A549 (cell line): ENCODE measurements around the gene DQX1. TPM values are rescaled to one million over a fixed set of nuclear protein-coding genes. Genes with fewer than 3 reads are reported as not detected.

Source experiments
- ATAC-seq, 2 experiments: fragments of 200-7000 bp in 1 of 2; fragments of >200 bp in 1 of 2; cut with Nextera tagmentation in 1 of 2; cut with Tn5 transposase in 1 of 2; 3 replicates each; pipeline versions ENCODE4 v1.8.0 to v1.9.1; 2018 to 2020; ENCODE audit warnings: mild to moderate bottlenecking in 1 of 2, moderate library complexity in 1 of 2
- CTCF ChIA-PET: fragments of 300-600 bp; sonication (Branson Sonifier 250); formaldehyde crosslinking; extraction: SDS; loops from one replicate; lab custom pipeline; 2021; ENCODE audit warnings: antibody characterized with exemption, inconsistent platforms; lab: Yijun Ruan, JAX
- POLR2A ChIA-PET: fragments of 350-600 bp; formaldehyde crosslinking; extraction: SDS; loops from one replicate; lab custom pipeline; 2021; ENCODE audit warnings: antibody characterized with exemption, inconsistent platforms; lab: Yijun Ruan, JAX
- DNase-seq, 2 experiments: peaks; one replicate each; pipeline versions ENCODE4 v3.0.0 to v3.0.0-alpha.2; 2011 to 2016; ENCODE audit warnings: low read depth in 1 of 2, low spot score in 1 of 2
- FAIRE-seq: peaks from 2 replicates; lab custom pipeline; 2011; peaks lifted over from hg19 to GRCh38; lab: Jason Lieb, UNC
- H3K27ac ChIP-seq, 2 experiments: fragments of >200 bp; sonication (Bioruptor Twin); formaldehyde crosslinking; 3 replicates each; pipeline ENCODE4 v1.5.1; 2016 to 2017
- H3K4me1 ChIP-seq: fragments of >200 bp; sonication (Bioruptor Twin); formaldehyde crosslinking; 3 replicates; pipeline ENCODE4 v1.6.1; 2016
- H3K4me2 ChIP-seq: fragments of >200 bp; sonication (Bioruptor Twin); formaldehyde crosslinking; 3 replicates; pipeline ENCODE4 v1.6.1; 2016
- H3K4me3 ChIP-seq: fragments of >200 bp; sonication (Bioruptor Twin); formaldehyde crosslinking; 3 replicates; pipeline ENCODE4 v1.5.1; 2016
- H3K9me3 ChIP-seq: fragments of >200 bp; sonication (Bioruptor Twin); formaldehyde crosslinking; 3 replicates; pipeline ENCODE4 v1.6.1; 2016
- CBX2 ChIP-seq: fragments of 200-600 bp; sonication (generic); IDR thresholded peaks from 2 replicates; pipeline ENCODE4 v1.6.1; 2016; ENCODE audit warnings: low read depth, mild to moderate bottlenecking, borderline replicate concordance
- CBX8 ChIP-seq: fragments of 200-600 bp; sonication (generic); IDR thresholded peaks from 2 replicates; pipeline ENCODE4 v1.6.1; 2016
- CEBPB ChIP-seq, 2 experiments: fragments of >200 bp in 1 of 2; sonication (Bioruptor Twin) in 1 of 2; formaldehyde crosslinking in 1 of 2; IDR thresholded peaks; 2 replicates each; pipeline ENCODE4 v1.6.1; 2012 to 2016
- CHD2 ChIP-seq: fragments of 150-350 bp; IDR thresholded peaks from 2 replicates; pipeline ENCODE4 v1.6.1; 2014; ENCODE audit warnings: low read length; ENCODE audit not compliant: partially characterized antibody
- EP300 ChIP-seq, 2 experiments: fragments of >200 bp; sonication (Bioruptor Twin); formaldehyde crosslinking; IDR thresholded peaks; 2 replicates in 1 of 2; 3 replicates in 1 of 2; pipeline ENCODE4 v1.6.1; 2016 to 2017
- ESRRA ChIP-seq: fragments of 150-350 bp; IDR thresholded peaks from 2 replicates; pipeline ENCODE4 v1.6.1; 2014; ENCODE audit warnings: mild to moderate bottlenecking, low read length, borderline replicate concordance
- FOSB ChIP-seq: fragments of 250-450 bp; sonication (Bioruptor Pico); IDR thresholded peaks from 2 replicates; pipeline ENCODE4 v1.5.0; 2020; ENCODE audit warnings: mild to moderate bottlenecking, moderate library complexity
- JUN ChIP-seq, 2 experiments: fragments of >200 bp; sonication (Bioruptor Twin); formaldehyde crosslinking; IDR thresholded peaks; 2 replicates in 1 of 2; 3 replicates in 1 of 2; pipeline ENCODE4 v1.6.1; 2016 to 2017
- KDM5A ChIP-seq: fragments of 200-600 bp; sonication (generic); IDR thresholded peaks from 2 replicates; pipeline ENCODE4 v1.6.1; 2016; ENCODE audit warnings: antibody characterized with exemption, mild to moderate bottlenecking
- MAFK ChIP-seq: fragments of 450-650 bp; IDR thresholded peaks from 2 replicates; pipeline ENCODE4 v1.6.1; 2014; ENCODE audit not compliant: partially characterized antibody
- NPAS2 ChIP-seq: fragments of 250-450 bp; sonication (Bioruptor Pico); IDR thresholded peaks from 2 replicates; pipeline ENCODE4 v1.8.0; 2022; ENCODE audit warnings: mild to moderate bottlenecking, moderate library complexity, borderline replicate concordance
- PHF8 ChIP-seq: fragments of 200-600 bp; sonication (generic); IDR thresholded peaks from 2 replicates; pipeline ENCODE4 v1.6.1; 2016; ENCODE audit warnings: low read depth, mild to moderate bottlenecking, antibody characterized with exemption, moderate library complexity, borderline replicate concordance
- RCOR1 ChIP-seq: fragments of 150-350 bp; IDR thresholded peaks from 2 replicates; pipeline ENCODE4 v1.6.1; 2014; ENCODE audit warnings: antibody characterized with exemption, low read length, low read depth
- RNF2 ChIP-seq: fragments of 200-600 bp; sonication (generic); IDR thresholded peaks from 2 replicates; pipeline ENCODE4 v1.6.1; 2016; ENCODE audit warnings: low read depth, mild to moderate bottlenecking, antibody characterized with exemption, moderate library complexity, borderline replicate concordance
- TFCP2L1 ChIP-seq: fragments of 250-450 bp; sonication (Bioruptor Pico); IDR thresholded peaks from 2 replicates; pipeline ENCODE4 v1.5.0; 2021; ENCODE audit warnings: mild to moderate bottlenecking
- ZC3H11A ChIP-seq: fragments of 450-650 bp; IDR thresholded peaks from 2 replicates; pipeline ENCODE4 v1.6.1; 2014; ENCODE audit warnings: antibody characterized with exemption, mild to moderate bottlenecking
- ZFP36 ChIP-seq: fragments of 450-650 bp; IDR thresholded peaks from 2 replicates; pipeline ENCODE4 v1.6.1; 2014; ENCODE audit warnings: borderline replicate concordance; ENCODE audit not compliant: partially characterized antibody
- ZSCAN20 ChIP-seq: fragments of 250-450 bp; sonication (Bioruptor Pico); IDR thresholded peaks from 2 replicates; pipeline ENCODE4 v1.8.0; 2022; ENCODE audit warnings: mild to moderate bottlenecking, moderate library complexity
- WGBS: methylation state at CpG from one replicate; pipeline ENCODE4 v1.1.6; 2017; ENCODE audit errors: missing lambda C conversion rate; 5-methylcytosine and 5-hydroxymethylcytosine counted together
- polyA plus RNA-seq, 4 experiments: library from polyadenylated mRNA; depleted of rRNA in 3 of 4; stranded (reverse); fragments of >200 nt; fragmentation: RNase III in 1 of 4; extraction: RNeasy Plus Mini Kit Qiagen cat#74134 plus additional on column Dnase treatment in 1 of 4; gene quantifications; 2 replicates in 3 of 4; 3 replicates in 1 of 4; pipeline ENCODE4 v1.2.3, GENCODE V29; 2011 to 2017
- TF ChIP-seq, protein P1 (sequence below): IDR thresholded peaks from 2 replicates; pipeline ENCODE4 v1.6.1; 2012

Gene DQX1
- polyA plus RNA-seq, 2 of the 4 experiments (the other 2 are of a cell fraction) = 0.15 to 0.39 TPM

GRCh38 chr2:74514368-74515270 is 11.4 kb downstream of the DQX1 start, which contains the start of gene TLX2:
TSS of gene TLX2 (plus strand) at chr2:74514450. CDS start at chr2:74514807, 357 bp downstream.
- peaks cover 6% of the 10 kb centered on the region; the same call in 1 of the 3 replicates for H3K4me1 ChIP-seq
- H3K4me2 ChIP-seq = peak within 1 kb of the TSS; percentile 94
- ATAC-seq (peak; percentile 40 to 69), DNase-seq (peak in 1 of 2 experiments; percentile 51)
- H3K4me3 ChIP-seq = peak within 1 kb of the TSS; percentile 50
- H3K27ac ChIP-seq = peak within 1 kb of the TSS; percentile 58 to 84; a peak in 5 of 6 replicates
- POLR2A ChIA-PET = interaction anchor here (0.6 to 0.7 kb wide), 2 partner anchors 37 to 316 kb away, joined by 4 to 8 read pairs; no protein-coding TSS in a partner anchor
- TF ChIP-seq, protein P1, sequence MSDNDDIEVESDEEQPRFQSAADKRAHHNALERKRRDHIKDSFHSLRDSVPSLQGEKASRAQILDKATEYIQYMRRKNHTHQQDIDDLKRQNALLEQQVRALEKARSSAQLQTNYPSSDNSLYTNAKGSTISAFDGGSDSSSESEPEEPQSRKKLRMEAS = no peak; the same call in 1 of the 2 replicates
- no peak for TF ChIP-seq CEBPB (IDR thresholded peaks at IDR 0.05)
- TF ChIP-seq JUN (IDR thresholded peaks at IDR 0.05) = 0 out of 5 replicates have a peak, but pooled peaks of 1 of the 2 experiments have one; percentile 19
- no peak for TF ChIP-seq FOSB (CRISPR knock-in tag)
- no peak for TF ChIP-seq ZFP36
- TF ChIP-seq, all 56 proteins: peak for 1
- WGBS = 80% methylated on average over 58 of the region's 82 CpGs
- no peak for FAIRE-seq
- H3K9me3 ChIP-seq = no peaks in the 10 kb centered on the region
- CTCF ChIA-PET = interaction anchor here (1.5 to 1.7 kb wide), 2 partner anchors 17 to 32 kb away, joined by 4 to 8 read pairs; partner anchors contain the start of genes CCDC142 and TTC31

GRCh38 chr2:74513605-74514367 is 12.2 kb downstream of the DQX1 start:
- CTCF ChIA-PET = interaction anchor here (1.0 to 1.5 kb wide), 4 partner anchors 18 to 78 kb away, joined by 3 to 4 read pairs (median 4); no protein-coding TSS in a partner anchor
- Histone ChIP-seq H3K4me2 (peak overlapping the region; percentile 94), H3K4me3 (peak overlapping the region; percentile 50), H3K9me3 (no peaks in the 10 kb centered on the region), H3K27ac (peak overlapping the region; percentile 58 to 84; a peak in 5 of 6 replicates), H3K4me1 (peaks cover 6% of the 10 kb centered on the region; the same call in 1 of the 3 replicates)
- 25% methylated on average over 48 of the region's 52 CpGs for WGBS
- TF ChIP-seq CHD2 = no peak
- no peak for TF ChIP-seq PHF8
- TF ChIP-seq, protein P1 = peak; percentile 25; the same call in 1 of the 2 replicates
- TF ChIP-seq KDM5A = no peak
- no peak for TF ChIP-seq EP300 (IDR thresholded peaks at IDR 0.05)
- TF ChIP-seq CBX8 = peak; percentile 100
- TF ChIP-seq RCOR1 = no peak
- no peak for TF ChIP-seq FOSB (CRISPR knock-in tag)
- TF ChIP-seq ESRRA = no peak
- no peak for TF ChIP-seq NPAS2 (CRISPR knock-in tag)
- 0 out of 5 replicates have a peak, but pooled peaks of 1 of the 2 experiments have one; percentile 19 for TF ChIP-seq JUN (IDR thresholded peaks at IDR 0.05)
- no peak for TF ChIP-seq CBX2
- TF ChIP-seq RNF2 = peak; percentile 100
- TF ChIP-seq MAFK = peak; percentile 51
- no peak for TF ChIP-seq ZSCAN20
- no peak for TF ChIP-seq TFCP2L1 (CRISPR knock-in tag)
- peak; percentile 97 for TF ChIP-seq ZFP36
- no peak for TF ChIP-seq ZC3H11A
- no peak for DNase-seq
- no peak for FAIRE-seq
- POLR2A ChIA-PET = interaction anchor here (0.6 to 0.7 kb wide), 2 partner anchors 36 to 315 kb away, joined by 4 to 8 read pairs; no protein-coding TSS in a partner anchor
- peak; percentile 55 to 62; a peak in 5 of 6 replicates for ATAC-seq
